Measurements from ENCODE around the gene OR9A2. TPM values are rescaled to one million over a fixed set of nuclear protein-coding genes. Genes with fewer than 3 reads are reported as not detected.

Gene OR9A2
- total RNA-seq, 1 donor from 2014 or later, result not detected

DNA sequence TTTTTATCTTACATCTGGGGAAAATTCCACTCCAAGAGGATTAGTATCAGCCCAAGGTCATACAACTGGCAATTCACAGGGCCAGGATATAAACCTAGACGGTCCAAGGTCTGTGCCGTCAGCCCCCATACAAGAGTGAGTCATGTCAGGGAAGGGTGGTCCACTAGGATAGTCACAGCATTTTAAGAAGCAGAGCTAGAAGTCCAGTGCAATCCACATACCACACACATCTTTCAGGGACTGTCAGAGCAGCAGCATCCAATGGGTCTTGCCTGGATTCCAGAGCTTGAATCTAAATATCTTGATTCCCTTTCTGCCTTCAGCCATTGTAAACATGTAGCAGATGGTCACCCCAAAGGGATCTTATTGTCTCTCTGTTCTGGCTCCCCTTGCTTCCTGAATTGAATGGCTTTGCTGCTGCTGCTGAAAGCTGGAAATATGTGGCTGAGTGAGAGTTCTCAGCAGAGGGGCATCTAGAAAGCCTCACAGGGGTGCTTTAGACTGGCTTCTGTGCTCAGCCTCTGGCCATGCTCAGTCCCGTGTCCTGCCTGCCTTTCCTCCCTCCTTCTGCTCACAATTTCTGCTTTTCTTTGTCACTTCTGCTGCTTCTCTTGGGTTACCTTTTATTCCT lies 15.3 kb upstream of the OR9A2 start:
- Histone ChIP-seq H3K27ac (no peak overlapping the region), H3K4me3 (no peak overlapping the region), H3K9me3 (no peaks in the 10 kb centered on the region), H3K27me3 (ENCODE audit: low read depth) (no peaks in the 10 kb centered on the region), H3K36me3 (no peaks in the 10 kb centered on the region), H3K4me1 (peaks cover 6% of the 10 kb centered on the region)
- no peak for ATAC-seq
- intact Hi-C loops (cut with DNase I), result no loop called here
- no peak for DNase-seq
- TF ChIP-seq, protein P1, sequence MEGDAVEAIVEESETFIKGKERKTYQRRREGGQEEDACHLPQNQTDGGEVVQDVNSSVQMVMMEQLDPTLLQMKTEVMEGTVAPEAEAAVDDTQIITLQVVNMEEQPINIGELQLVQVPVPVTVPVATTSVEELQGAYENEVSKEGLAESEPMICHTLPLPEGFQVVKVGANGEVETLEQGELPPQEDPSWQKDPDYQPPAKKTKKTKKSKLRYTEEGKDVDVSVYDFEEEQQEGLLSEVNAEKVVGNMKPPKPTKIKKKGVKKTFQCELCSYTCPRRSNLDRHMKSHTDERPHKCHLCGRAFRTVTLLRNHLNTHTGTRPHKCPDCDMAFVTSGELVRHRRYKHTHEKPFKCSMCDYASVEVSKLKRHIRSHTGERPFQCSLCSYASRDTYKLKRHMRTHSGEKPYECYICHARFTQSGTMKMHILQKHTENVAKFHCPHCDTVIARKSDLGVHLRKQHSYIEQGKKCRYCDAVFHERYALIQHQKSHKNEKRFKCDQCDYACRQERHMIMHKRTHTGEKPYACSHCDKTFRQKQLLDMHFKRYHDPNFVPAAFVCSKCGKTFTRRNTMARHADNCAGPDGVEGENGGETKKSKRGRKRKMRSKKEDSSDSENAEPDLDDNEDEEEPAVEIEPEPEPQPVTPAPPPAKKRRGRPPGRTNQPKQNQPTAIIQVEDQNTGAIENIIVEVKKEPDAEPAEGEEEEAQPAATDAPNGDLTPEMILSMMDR (IDR thresholded peaks at IDR 0.05), result no peak

DNA sequence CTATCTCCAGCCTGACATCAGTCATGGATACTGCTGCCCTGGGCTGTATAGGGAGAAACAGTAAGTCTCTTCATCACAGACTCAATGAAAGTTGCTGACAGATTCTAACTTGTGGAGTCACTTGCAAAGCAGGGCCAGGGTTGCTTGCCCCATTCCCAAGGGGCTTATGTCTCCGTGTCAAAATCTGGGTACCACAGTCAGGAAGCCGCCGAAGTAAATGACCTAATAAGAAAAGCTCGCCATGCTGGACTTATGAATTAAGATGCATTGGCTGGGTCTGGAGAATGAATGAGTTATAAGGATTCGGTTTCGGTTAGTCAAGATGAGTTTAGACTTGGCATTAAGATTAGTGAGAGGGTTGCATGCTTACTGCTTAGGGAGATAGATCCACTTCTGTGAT lies 14.4 kb upstream of the OR9A2 start:
- Histone ChIP-seq H3K36me3 (no peaks in the 10 kb centered on the region), H3K9me3 (no peaks in the 10 kb centered on the region), H3K4me3 (no peak overlapping the region), H3K4me1 (peaks cover under 1% of the 10 kb centered on the region), H3K27me3 (ENCODE audit: low read depth) (no peaks in the 10 kb centered on the region), H3K27ac (no peak overlapping the region)
- ATAC-seq (no peak), DNase-seq (no peak)
- intact Hi-C loops (cut with DNase I), result no loop called here
- TF ChIP-seq, protein P1 (IDR thresholded peaks at IDR 0.05), result no peak

DNA sequence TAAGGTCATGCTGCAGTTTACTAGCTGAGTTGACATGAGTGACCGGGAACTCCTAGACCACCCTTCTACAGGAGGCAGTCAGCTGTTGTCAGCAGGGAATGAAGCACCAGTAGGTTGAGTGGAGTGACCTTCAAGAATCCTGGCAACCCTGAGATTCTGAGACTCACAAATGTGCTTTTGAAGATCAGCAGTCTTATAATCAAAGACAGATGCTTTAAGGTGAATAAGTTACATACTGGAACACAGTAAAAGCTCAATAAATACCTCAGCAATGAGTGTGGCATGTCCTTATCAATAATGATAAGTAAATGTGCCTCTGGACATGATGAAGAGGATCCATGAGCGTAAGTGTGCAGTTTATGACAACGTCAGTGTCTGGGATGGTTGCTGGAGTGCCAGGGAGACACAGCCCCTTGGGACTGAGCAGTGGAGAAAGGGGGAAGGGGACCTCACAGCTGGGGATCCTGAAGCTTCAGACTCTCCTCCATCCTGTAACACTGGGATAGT lies 13.3 kb upstream of the OR9A2 start:
- H3K27me3 ChIP-seq (ENCODE audit: low read depth), result no peaks in the 10 kb centered on the region
- intact Hi-C loops (cut with DNase I), result no loop called here
- DNase-seq, result no peak
- H3K9me3 ChIP-seq, result no peaks in the 10 kb centered on the region
- H3K27ac ChIP-seq, result no peak overlapping the region
- H3K36me3 ChIP-seq, result no peaks in the 10 kb centered on the region
- TF ChIP-seq, protein P1 (IDR thresholded peaks at IDR 0.05), result no peak
- no peaks in the 10 kb centered on the region for H3K4me1 ChIP-seq
- H3K4me3 ChIP-seq, result no peak overlapping the region
- no peak for ATAC-seq

DNA sequence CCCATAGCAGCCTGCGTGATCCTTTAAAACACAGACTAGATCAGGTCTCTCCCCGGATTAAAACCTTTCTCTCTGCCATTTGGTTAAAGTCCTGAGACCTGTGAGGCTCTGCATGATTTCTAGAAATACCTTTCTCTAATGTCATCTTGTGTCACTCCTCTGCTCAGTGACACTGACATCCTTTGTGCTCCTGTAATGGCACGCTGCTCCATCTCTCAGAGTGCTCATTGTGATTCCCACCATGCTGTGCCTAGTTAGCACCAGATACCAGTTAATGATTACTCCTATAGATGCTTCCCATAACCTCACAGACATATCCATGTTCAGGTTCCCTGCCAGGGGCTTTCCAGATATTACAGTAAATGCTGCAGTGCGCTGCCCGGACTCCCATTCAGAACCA lies 11.7 kb upstream of the OR9A2 start:
- H3K4me3 ChIP-seq, result no peak overlapping the region
- no peak for ATAC-seq
- no peaks in the 10 kb centered on the region for H3K4me1 ChIP-seq
- TF ChIP-seq, protein P1 (IDR thresholded peaks at IDR 0.05), result no peak
- no peak for DNase-seq
- no peaks in the 10 kb centered on the region for H3K36me3 ChIP-seq
- H3K27ac ChIP-seq, result no peak overlapping the region
- no peaks in the 10 kb centered on the region for H3K27me3 ChIP-seq (ENCODE audit: low read depth)
- intact Hi-C loops (cut with DNase I), result no loop called here
- H3K9me3 ChIP-seq, result no peaks in the 10 kb centered on the region

- no peak for DNase-seq
Observed at GRCh38 chr7:143027683-143028082, 751 bp upstream of the OR9A2 start.

More at GRCh38 chr7:143027683-143028082, 751 bp upstream of the OR9A2 start:
- H3K36me3 ChIP-seq, result no peaks in the 10 kb centered on the region
- intact Hi-C loops (cut with DNase I), result no loop called here
- H3K27ac ChIP-seq, result no peak overlapping the region
- no peak for ATAC-seq
- no peaks in the 10 kb centered on the region for H3K9me3 ChIP-seq
- TF ChIP-seq, protein P1 (IDR thresholded peaks at IDR 0.05), result no peak
- no peak overlapping the region for H3K4me3 ChIP-seq
- H3K4me1 ChIP-seq, result no peaks in the 10 kb centered on the region
- H3K27me3 ChIP-seq (ENCODE audit: low read depth), result peaks cover 11% of the 10 kb centered on the region
